Spleen (tissue), 7 donors: ENCODE data around the gene RPS6KC1.

Source experiments
- POLR2A ChIP-seq, 3 donors: fragments of 450-650 bp; IDR thresholded peaks; one replicate each; pipeline ENCODE4 v1.5.1; 2017; ENCODE audit warnings: antibody characterized with exemption in 3 of 3, mild to moderate bottlenecking in 1 of 3
- POLR2AphosphoS5 ChIP-seq, 3 donors: sonication (generic); formaldehyde crosslinking; IDR thresholded peaks; one replicate each; pipeline ENCODE4 v1.5.1; 2017; ENCODE audit warnings: antibody characterized with exemption in 3 of 3
- TF ChIP-seq, protein P1 (sequence below), 11 experiments: fragments of 200-600 bp in 7 of 11; fragments of 450-650 bp in 4 of 11; sonication (generic) in 4 of 11; IDR thresholded peaks in 8 of 11; conservative IDR thresholded peaks in 3 of 11; 1 replicate in 7 of 11; 2 replicates in 4 of 11; pipeline versions ENCODE4 v1.4.0 to v1.8.0; 2016 to 2021; ENCODE audit warnings: antibody characterized with exemption in 11 of 11, inconsistent platforms in 4 of 11, mild to moderate bottlenecking in 1 of 11
- donor health status: DM: no; HTN: no; CAD: no; lungs with moderate emphysema.
- donor health status: DM: no; HTN: no; CAD: no.
- donor health status: DM: no; HTN: no; CAD: no.

DNA sequence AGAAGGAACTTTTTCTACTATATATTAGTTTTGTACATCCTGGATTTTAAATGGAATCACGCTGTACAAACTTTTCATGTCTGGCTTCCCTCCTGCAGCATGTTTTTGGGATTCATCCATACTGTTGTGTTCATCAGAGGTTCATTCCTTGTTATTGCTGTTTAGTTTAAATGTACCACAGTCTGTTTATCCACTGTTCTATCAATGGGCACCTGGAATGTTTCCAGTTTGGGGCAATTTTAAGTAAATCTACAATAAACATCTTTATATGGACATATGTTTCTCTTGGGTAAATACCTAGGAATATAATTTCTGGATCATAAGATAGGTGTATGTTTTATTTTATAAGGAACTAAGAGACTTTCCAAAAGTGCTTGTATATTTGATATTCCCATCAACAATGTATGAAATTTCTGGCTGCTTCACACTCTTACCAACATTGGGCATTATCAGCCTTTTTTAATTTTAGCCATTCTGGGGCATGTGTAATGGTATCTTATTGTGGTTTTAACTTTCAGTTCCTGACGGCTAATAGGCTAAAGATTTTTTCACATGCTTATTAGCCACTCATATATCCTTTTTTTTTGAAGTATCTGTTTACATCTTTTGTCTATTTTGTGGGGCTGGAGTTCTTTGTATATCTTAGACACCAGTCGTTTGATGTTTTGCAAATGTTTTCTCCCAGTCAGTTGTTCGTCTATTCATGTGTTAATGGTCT, 48.8 kb downstream of the RPS6KC1 start:
- TF ChIP-seq, protein P1, sequence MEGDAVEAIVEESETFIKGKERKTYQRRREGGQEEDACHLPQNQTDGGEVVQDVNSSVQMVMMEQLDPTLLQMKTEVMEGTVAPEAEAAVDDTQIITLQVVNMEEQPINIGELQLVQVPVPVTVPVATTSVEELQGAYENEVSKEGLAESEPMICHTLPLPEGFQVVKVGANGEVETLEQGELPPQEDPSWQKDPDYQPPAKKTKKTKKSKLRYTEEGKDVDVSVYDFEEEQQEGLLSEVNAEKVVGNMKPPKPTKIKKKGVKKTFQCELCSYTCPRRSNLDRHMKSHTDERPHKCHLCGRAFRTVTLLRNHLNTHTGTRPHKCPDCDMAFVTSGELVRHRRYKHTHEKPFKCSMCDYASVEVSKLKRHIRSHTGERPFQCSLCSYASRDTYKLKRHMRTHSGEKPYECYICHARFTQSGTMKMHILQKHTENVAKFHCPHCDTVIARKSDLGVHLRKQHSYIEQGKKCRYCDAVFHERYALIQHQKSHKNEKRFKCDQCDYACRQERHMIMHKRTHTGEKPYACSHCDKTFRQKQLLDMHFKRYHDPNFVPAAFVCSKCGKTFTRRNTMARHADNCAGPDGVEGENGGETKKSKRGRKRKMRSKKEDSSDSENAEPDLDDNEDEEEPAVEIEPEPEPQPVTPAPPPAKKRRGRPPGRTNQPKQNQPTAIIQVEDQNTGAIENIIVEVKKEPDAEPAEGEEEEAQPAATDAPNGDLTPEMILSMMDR (IDR thresholded peaks at IDR 0.05 in 8 of 11, conservative IDR thresholded peaks at IDR 0.05 in 3 of 11), result no peak
- TF ChIP-seq POLR2AphosphoS5 (IDR thresholded peaks at IDR 0.05) (no peak), POLR2A (IDR thresholded peaks at IDR 0.05) (no peak)
